HK-2 (cell line): ENCODE measurements around the gene TCHHL1.
"Not testable (repeated sequence)": the region's sequence is repeated elsewhere in the genome, so short reads cannot be mapped to it uniquely, and the experiment has no call there.

ENCODE experiments used
- DNase-seq: peaks from one replicate; pipeline ENCODE4 v3.0.0-alpha.2; 2018; ENCODE audit not compliant: unreplicated experiment

TCHHL1 gene

DNA sequence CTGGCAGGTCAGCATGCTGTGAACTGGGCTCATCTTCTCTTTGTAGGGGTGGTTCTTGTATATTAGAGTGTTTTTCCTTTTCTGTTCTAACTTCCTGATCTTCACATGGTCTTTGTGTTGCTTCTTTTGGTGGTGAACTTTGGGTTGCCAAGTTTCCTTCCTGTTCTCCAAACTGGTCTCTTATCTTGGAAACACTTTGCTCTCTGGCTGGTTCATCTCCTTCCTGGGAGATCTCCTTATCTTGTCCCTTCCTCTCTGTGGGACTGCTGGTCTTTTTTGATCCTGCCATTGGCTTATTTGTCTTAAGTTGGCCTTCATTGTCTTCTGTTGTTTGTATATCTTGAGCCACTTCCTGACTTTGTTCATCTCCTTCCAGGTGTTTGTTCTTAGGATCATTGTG lies 2.1 kb downstream of the TCHHL1 start:
- DNase-seq, result no peak

DNA sequence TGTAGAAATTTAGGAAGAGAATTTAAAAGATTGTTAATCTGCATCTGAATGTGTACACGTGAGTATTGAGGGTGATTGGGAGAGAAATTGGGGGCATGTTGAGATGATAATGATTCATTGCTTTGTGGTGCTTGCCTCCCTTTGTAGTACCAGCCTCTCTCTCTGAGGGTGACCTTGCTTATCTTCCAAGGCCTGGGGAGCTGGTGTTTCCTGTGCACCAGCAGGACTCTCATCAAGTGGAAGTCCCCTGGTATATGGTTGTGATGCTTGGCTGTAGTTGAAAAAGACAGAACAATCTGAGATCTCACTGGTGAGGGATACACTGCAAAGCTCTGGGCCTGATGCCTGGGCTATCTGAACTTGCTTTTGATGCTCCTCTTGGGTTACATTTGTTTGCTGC lies 4.0 kb downstream of the TCHHL1 start:
- no peak for DNase-seq

DNA sequence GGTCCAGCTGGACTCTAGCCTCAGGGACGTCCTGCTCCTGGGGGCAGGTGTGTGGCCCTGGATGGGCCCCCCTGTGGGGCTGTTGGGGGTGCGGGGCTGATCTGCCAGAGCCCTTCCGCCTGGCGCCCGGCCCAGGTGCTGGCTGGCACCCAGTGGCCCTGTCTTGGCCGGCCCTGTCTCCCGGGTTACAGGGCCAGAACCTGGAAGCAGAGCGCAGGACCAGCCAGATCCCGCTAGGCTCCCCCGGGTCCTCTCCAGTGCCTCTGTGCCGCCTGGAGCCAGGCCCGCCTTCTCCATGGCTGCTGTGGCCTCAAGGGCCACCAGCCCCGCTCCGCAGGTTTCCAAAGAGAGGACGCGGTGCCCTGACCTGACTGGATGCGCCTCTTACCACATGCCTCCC lies 7.8 kb downstream of the TCHHL1 start:
- not testable (repeated sequence) for DNase-seq

DNA sequence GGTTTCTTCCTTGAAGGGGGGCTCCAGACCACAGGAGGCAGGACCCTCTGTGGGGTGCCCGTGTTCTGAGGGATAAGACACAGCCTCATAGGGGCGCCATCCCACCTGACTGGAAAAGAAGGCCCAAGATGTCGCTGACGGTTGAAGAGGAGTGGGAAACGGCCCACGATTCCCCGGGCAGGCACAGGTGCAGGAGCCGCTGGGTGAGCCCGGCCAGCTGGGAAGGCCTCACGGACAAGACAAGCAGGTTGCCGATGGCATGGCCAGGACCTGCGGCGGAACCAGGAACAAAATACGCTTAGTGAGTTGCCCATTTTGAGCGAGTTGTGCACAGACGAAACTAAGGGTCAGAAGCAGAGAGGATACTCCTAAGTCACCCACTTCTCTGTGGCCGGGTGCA lies 8.4 kb downstream of the TCHHL1 start:
- DNase-seq, result not testable (repeated sequence)

DNA sequence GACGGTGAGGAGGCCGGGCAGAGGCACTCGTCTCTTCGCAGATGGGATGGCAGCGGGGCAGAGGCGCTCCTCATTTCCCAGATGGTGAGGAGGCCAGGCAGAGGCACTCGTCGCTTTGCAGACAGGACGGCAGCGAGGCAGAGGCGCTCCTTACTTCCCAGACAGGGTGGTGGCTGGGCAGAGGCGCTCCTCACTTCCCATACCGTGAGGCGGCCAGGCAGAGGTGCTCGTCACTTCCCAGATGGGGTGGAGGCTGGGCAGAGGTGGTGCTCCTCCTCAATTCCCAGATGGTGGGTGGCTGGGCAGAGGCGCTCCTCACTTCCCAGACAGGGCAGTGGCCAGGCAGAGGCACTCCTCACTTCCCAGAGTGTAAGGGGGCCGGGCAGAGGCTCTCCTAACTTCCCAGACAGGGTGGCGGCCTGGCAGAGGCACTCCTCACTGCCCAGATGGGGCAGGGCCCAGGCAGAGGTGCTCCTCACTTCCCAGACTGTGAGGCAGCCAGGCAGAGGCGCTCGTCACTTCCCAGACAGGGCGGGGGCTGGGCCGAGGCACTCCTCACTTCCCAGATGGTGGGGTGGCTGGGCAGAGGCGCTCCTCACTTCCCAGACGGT lies 9.9 kb downstream of the TCHHL1 start:
- no peak for DNase-seq

DNA sequence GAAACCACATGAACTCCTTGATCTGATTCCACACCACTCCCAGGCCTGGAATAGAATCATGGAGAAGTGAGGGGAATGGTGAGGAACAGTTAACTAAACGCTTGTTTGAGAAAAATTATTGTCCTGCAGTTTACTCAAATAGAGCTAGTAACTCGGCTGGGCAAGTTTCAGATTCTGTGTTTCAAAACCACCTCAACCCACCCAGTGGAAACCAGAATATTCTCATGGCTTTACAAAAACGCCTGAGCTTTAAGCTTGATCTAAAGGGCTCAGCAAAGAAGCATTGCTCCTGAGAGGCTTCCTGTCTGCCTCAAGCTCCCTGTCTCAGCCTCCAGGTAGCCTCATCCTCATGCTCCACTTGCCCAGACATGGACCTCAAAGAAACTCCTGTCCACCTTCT lies 16.6 kb downstream of the TCHHL1 start:
- no peak for DNase-seq

DNA sequence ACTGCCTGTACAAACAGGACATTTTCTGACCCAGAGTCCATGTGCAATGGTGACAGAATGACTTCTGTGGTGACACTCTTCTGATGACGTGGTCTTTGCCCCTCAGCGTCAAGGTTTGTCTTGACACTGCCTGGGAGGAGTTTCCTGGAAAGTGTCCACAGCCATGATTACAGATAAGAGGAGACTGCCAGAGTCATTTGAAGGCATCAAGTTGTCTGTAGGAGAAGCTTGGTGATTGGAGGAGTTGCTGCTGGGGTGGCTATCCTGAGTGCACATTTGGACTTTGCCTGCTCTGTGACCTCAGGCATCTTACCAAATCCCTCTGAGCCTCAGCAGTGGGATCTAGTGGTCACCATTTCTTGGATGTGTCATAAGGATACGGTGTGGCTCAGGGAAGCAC lies 17.7 kb downstream of the TCHHL1 start:
- no peak for DNase-seq

DNA sequence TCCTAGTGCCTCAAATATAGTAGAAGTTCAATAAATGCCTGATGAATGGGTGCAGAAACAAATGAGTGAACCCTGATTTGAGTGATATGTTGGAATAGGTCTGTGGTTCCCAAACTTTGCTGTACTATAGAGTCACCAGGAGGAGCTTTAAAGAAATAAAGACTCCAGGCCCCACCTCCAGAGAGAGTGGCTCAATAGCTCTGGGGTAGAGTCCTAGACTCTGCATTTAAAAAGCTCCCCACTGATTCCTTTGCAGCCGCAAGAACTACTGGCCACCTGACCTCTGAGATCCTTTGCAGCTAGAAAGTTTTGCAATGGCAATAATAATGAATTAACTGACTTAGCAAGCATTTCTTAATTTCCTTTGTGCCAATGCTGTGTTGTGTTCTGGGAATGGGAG lies 20.9 kb downstream of the TCHHL1 start:
- no peak for DNase-seq

DNA sequence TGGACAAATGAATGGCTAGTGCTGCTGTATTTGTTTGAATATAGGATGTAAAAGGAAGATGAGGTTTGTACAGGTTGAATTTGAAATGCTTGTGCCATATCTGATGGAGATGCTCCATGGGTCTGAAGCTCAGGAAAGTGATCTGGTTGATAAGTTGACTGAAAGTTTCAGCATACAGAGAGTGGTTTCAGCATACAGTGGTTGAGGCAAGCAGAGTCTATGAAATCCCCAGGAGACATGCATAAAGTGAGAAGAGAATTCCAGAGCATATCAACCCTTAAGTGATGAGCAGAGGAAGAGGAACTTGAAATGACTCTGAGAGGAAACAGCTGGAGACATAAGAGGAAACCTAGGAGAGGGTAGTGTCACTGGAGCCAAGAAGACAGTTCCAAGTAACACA lies 21.7 kb downstream of the TCHHL1 start:
- no peak for DNase-seq

DNA sequence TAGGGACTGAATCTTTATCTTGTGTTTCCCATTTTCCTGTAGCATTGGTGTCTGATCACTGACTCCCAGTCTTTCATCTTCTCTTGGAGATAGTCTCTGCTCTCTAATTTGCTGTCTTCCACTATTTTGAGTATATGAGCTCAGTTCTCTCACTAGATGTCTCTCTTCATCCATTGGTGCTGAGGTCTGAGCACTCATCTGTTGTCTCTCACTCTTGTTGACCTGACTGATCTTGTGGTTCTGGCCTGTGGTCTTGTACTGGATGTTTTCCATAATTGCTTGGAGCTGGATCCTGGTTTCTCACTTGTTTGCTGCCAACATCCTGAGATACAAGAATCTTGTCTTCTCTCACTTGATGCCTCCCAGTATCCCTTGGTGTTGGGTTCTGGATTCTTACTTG lies 26.9 kb downstream of the TCHHL1 start:
- no peak for DNase-seq

DNA sequence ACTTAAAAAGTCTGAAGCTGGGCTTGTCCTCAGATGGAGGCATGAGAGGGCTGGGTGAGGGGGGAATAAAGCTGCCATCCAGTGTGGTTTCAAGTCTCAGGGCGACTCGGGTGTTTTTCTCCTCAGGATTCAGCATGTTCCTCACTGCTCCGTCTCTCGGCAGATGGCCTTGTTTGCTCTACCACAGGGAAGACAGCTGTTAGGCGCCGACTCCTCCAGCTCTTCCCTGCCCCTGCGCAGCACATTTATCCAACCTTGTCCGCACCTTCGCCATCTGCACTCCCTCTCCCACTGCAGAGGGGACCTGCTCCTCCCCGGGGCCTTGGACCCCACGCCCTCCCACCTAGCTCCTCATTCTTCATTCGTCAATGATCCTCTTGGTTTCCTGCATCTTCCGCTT lies 35.5 kb downstream of the TCHHL1 start:
- no peak for DNase-seq

DNA sequence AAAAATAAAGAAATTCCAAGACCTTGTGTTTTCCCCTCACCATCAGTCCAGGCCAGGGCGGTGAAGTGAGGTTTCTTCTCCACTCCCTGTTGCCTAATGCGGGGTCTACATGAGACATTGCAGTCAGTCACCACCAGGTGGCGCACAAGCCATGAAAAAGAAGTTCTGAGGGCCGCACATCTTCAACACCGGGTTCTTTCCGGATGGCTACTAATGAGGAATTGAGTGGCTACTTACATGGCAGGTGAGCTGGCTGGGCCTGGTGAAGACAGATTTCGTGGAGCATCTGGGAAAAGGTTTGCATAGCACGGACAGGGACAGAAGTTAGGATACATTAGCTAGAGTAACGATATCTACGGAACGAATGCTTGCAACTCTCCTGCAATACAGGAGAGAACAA lies 36.3 kb downstream of the TCHHL1 start:
- peak; percentile 86 for DNase-seq

DNA sequence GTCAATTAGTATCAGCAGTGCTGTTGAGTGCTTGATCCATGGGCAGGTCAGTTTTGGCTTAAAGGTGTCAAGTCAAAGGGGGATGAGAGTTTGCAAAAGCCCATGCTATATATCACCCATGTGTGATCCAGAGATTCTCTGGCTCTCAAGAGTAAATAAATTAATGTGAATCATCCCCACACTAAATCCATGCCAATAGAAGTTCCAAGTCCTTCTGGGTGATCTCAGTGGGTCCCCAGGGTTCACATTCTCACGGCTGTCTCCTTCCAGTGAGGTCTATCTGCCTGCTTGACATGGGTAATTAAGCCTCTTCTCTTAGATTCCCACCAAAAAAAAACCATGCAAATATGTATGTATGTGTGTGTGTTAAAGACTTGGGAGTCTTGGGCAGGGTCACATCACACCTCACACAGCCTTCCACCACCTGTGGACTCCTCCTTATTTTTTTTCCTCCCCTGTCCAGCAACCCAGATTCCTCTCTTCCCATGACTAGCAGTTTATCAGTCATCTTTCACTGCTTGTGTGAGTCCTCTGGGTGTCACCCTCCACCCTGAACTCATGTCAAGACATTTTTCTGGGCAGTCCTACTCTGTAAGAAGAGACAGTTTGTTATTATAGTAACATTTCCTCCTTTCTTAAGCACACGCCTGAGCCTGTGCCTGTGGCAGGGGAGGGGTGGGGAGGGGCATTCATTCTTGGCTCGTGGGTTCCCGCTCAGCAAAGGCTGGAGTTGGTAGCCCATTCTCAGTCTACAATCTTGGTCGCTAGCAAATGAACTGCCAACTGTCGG lies 37.8 kb downstream of the TCHHL1 start:
- DNase-seq, result no peak

DNA sequence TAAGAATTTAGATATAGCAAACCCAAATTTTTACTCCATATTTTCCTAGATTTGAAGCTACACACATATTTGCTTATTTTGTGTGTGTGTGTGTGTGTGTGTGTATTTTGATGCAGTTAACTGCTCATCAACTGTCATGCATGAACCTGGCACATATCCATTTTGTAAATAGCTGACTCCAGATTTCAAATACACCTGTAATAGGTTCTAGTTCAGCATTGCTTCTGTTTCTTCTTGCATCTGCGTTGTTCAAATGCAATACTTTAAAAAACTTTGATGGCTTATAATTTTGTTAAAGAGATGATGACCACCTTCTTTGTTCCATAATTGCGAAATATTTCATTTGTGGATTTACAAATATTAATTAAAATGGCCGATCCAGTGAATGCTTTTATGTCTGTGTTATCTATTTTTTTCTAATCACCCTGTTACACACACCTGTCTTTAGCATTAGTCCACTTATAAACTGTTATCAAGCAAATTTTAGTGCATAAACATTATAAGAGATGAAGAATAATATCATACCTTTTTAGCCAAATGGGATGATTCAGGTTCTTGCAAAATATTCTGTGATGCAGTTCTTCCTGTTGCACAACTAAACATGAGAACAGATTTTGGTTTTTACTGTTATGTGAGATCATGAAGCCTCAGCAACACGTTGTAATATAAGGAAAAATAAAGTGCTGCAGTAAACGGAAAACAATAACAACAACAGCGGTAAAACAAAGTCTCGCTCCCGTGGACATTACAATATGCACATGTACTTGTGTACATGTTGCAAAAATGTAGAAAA lies 39.4 kb downstream of the TCHHL1 start:
- no peak for DNase-seq

DNA sequence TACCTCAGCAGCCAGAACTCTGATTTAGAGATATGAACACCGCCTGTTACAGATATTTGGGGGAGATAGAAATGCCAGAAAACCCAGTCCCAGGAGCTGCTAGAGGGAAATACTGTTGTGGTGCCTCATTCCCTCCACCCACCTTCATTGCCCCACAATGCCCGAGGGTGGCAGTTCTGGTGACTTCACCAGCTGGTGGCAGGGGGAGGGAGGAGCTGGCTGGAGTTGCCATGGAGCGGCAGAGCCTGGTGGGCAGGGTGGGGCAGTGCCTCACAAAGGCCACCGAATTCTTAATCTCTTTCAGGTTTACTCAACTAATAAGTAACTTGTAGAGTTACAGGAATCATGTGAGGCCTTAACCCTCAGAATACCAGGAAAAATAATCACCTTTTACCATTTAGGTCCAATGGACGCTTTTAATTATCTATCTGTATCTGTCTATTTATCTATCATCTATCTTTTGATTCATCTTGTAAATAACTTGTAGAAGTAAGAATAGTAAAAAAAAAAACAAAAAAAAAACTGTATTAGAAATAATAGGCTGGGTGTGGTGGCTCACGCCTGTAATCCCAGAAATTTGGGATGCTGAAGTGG lies 40.4 kb downstream of the TCHHL1 start:
- peak; percentile 88 for DNase-seq

DNA sequence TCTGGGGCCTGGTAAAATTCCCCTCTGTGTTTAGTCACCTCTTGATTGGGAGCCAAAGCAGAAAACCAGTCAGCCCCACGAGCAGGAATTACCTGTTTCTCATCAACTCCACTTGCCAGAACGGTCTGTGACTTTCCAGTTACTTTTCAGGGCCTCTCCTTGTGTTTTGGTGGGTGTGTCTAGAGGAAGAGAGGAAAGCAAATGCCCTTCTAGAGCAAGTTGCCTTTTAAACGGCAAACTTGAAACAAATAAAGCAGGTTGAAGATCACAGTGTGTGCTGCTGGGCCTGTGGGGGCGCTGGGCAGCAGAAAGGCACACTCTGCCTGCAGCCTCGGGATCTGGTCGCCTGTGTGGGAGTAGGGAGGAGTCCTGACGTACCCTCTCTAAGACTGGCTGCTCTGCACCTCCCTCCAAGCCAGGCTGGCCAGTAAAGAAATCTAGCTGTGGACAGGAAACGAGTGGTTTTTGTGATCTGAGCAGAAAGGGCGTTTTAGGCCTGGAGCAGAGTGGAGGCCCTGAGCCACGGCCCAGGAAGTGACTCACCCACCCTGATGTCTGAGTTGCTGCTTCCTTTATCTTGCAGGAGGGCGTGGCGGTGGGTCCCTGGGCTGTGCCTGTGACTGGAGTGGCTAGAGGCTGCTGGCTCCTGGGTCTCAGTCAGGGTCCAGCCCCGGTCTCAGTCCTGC lies 41.0 kb downstream of the TCHHL1 start:
- DNase-seq, result peak; percentile 97

DNA sequence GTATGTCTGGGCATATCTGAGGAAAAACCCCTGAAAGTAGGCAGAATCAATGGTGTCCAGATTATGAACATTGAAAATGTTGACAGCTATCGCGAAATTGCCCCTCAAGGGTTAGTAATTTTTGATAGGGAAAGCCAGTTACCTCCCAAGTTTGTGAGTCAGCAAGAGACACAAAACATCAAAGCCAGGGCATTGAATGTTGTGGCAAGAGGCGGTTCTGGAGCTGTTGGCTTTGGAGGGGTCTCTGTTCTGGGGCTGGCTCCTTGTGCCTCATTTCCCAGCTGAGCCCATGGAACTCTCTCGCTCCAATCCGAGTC lies 41.5 kb downstream of the TCHHL1 start:
- no peak for DNase-seq

DNA sequence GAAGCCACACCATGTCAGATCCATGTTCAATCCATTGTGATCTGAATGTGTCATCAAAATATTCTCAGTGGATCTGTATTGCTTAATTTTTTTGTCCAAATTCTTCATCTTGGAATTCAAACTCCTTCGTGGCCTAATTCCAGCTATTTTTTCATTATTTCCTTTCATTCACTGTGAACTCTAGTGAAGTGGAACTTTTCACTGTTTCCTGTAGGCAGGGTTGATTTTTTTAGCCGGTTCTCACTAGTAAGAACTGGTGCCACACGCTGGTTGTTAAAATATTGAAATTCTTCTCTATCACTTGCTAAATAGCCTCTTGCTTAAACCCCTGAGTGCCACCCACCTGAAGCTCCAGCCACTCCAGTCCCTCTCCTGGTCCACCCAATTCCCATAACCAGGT lies 44.5 kb downstream of the TCHHL1 start:
- DNase-seq, result no peak

DNA sequence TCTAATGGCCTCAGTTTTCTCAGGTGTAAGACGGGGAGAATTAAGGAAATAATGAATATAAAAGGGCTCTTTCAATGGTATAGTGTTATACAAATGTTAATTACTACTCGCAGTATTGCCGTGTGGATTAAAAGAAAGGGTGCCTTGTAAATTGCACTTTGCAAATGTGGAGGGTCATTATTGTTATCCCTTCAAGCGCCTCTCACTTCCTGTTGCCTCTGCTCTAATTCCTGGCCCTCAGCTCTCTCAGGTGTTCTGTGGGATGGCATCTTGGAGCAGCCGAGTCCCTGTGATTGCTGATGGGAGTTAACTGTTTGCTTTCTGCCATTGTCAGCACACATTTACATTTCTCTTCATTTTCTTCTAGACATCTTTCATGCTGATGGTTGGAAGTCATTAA lies 45.0 kb downstream of the TCHHL1 start:
- no peak for DNase-seq

DNA sequence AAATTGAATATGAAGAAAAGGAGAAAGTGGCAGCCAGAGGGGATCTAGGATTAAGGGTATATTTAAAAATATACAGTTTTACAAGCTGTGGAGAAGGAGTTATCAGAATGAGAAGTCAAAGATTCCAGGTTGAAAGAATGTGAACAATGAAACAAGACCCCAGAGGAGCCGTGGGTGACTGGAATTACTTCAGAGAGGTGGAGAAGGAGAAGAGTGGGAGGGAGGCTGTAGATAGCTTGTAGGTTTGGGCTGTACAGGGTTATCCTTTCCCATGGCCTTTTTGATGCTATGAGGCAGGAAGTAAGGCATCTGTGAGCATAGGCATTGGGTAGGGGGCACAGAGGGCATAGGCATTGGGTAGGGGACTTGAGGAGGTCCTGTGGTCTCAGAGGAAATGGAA lies 46.8 kb downstream of the TCHHL1 start:
- DNase-seq, result no peak

DNA sequence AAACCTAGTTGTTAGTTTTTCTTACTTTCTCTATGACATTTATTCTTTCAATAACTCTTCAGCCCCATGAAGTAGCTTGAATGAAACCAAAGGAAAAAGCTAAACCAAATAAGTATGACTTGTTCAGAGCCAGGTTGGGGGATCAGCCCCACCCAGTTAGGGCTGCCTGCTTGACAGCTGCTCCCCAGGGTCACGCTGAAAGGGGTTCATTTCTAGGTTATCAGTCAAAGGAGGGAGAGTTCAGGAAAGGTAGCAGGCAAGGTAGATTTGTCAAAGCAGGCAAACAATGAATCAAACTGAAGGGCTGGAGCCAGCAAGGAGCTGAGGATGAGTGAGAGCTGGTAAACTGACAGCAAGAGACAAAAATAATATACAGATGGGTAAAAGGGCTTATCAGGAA lies 49.0 kb downstream of the TCHHL1 start:
- no peak for DNase-seq

DNA sequence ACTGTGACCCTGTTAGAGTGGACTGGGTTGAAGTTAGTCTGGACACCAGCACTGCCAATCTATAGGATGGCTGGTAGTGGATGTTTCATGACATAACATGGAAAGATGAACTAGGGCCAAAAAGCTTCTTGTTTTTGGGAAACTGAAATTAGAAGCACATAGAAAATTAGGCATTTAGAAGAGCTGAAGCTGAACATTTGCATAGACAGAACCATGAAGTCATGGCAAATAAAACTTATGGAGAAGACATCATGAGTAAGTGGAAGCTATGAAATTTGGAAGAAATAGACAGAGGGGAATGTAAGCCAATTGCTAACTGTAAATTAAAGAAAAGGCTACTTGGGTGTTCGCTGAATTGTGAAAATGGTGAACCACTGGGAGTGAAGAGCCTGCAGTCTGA lies 49.4 kb downstream of the TCHHL1 start:
- no peak for DNase-seq
